A673 (cell line): ENCODE results near the gene EPHA10. TPM values are rescaled to one million over a fixed set of nuclear protein-coding genes. Genes with fewer than 3 reads are reported as not detected.

Source experiments
- BruUV-seq: library from RNA; stranded (reverse); fragments of 400-500 nt; replicated peaks from 2 replicates; lab custom pipeline; 2021; lab: Mats Ljungman, UMichigan
- CTCF ChIA-PET: fragments of 300-600 bp; sonication (Branson Sonifier 250); formaldehyde crosslinking; loops from one replicate; lab custom pipeline; 2022; ENCODE audit warnings: antibody characterized with exemption; lab: Charles Lee
- POLR2A ChIA-PET: fragments of 300-600 bp; sonication (Branson Sonifier 250); formaldehyde crosslinking; loops from one replicate; lab custom pipeline; 2022; ENCODE audit warnings: antibody characterized with exemption; ENCODE audit not compliant: low non-redundant PET; lab: Charles Lee
- DNase-seq: peaks from one replicate; pipeline ENCODE4 v3.0.0-alpha.2; 2015; ENCODE audit warnings: low spot score
- H3K27ac ChIP-seq: fragments of 200-600 bp; sonication (generic); 2 replicates; pipeline ENCODE4 v1.5.1; 2016; ENCODE audit warnings: mixed run types, low read depth, mild to moderate bottlenecking, mixed read lengths, antibody characterized with exemption, low read length; ENCODE audit not compliant: poor library complexity, severe bottlenecking
- H3K27me3 ChIP-seq: fragments of 200-600 bp; sonication (generic); replicated peaks from 2 replicates; pipeline ENCODE4 v1.6.1; 2017; ENCODE audit warnings: mixed run types, low read depth, mild to moderate bottlenecking, mixed read lengths, antibody characterized with exemption, low read length; ENCODE audit not compliant: insufficient read depth, poor library complexity
- H3K36me3 ChIP-seq: fragments of 200-600 bp; sonication (generic); 2 replicates; pipeline ENCODE4 v1.6.1; 2016; ENCODE audit warnings: mixed run types, mild to moderate bottlenecking, mixed read lengths, antibody characterized with exemption, low read length; ENCODE audit not compliant: insufficient read depth, poor library complexity, severe bottlenecking
- H3K4me1 ChIP-seq: fragments of 200-600 bp; sonication (generic); 2 replicates; pipeline ENCODE4 v1.6.1; 2017; ENCODE audit warnings: mixed run types, mild to moderate bottlenecking, mixed read lengths, antibody characterized with exemption, low read length; ENCODE audit not compliant: insufficient read depth, poor library complexity, severe bottlenecking
- H3K4me3 ChIP-seq: fragments of 200-600 bp; sonication (generic); 2 replicates; pipeline ENCODE4 v1.5.1; 2016; ENCODE audit warnings: low read depth, mixed run types, mild to moderate bottlenecking, mixed read lengths, low read length; ENCODE audit not compliant: poor library complexity, severe bottlenecking
- H3K9me3 ChIP-seq: fragments of 200-600 bp; sonication (generic); 2 replicates; pipeline ENCODE4 v1.6.1; 2016; ENCODE audit warnings: mixed run types, low read depth, mild to moderate bottlenecking, mixed read lengths, antibody characterized with exemption, low read length; ENCODE audit not compliant: poor library complexity, severe bottlenecking
- EZH2 ChIP-seq: fragments of 200-600 bp; sonication (generic); IDR thresholded peaks from 2 replicates; pipeline ENCODE4 v1.6.1; 2017; ENCODE audit warnings: borderline replicate concordance, low read depth, mild to moderate bottlenecking, mixed read lengths, antibody characterized with exemption, low read length; ENCODE audit not compliant: poor library complexity, severe bottlenecking
- intact Hi-C: fragments of 100-400 bp; cut with micrococcal nuclease; formaldehyde crosslinking; loops from one replicate; pipeline ENCODE4 v1.10.0; 2022; ENCODE audit not compliant: unreplicated experiment
- total RNA-seq: library from RNA; stranded (reverse); gene quantifications from 2 replicates; pipeline ENCODE4 v1.2.3, GENCODE V29; 2021
- TF ChIP-seq, protein P1 (sequence below): fragments of 300-800, 200-600 bp; sonication (generic); conservative IDR thresholded peaks from 2 replicates; pipeline ENCODE4 v1.5.1; 2017; ENCODE audit warnings: low read depth, mild to moderate bottlenecking, antibody characterized with exemption, low read length, moderate library complexity, mixed read lengths

EPHA10 gene
- total RNA-seq, 1 experiment from 2014 or later: not detected

DNA sequence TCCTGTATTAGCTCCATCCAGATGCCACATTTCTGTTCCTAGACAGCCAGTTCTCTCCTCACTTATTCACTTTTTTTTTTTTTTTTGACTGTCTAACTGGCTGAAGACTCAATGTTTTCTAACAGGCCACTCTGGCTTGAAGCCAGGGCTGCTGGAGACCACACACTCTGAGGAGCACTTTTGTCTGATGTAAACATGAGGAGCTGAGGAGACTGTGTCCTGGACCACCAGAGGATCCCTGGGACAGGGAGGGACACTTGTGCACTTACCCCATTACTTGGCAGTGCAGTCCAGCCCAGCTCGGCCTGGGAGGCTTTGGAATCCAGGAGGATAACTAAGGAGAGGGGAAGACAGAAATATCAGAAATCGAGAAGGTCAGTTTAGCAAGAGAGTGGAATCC, 2.4 kb downstream of the EPHA10 start:
- no peaks in the 10 kb centered on the region for H3K36me3 ChIP-seq
- H3K27ac ChIP-seq: no peak overlapping the region
- no peaks in the 10 kb centered on the region for H3K9me3 ChIP-seq
- TF ChIP-seq EZH2: no peak
- TF ChIP-seq, protein P1, sequence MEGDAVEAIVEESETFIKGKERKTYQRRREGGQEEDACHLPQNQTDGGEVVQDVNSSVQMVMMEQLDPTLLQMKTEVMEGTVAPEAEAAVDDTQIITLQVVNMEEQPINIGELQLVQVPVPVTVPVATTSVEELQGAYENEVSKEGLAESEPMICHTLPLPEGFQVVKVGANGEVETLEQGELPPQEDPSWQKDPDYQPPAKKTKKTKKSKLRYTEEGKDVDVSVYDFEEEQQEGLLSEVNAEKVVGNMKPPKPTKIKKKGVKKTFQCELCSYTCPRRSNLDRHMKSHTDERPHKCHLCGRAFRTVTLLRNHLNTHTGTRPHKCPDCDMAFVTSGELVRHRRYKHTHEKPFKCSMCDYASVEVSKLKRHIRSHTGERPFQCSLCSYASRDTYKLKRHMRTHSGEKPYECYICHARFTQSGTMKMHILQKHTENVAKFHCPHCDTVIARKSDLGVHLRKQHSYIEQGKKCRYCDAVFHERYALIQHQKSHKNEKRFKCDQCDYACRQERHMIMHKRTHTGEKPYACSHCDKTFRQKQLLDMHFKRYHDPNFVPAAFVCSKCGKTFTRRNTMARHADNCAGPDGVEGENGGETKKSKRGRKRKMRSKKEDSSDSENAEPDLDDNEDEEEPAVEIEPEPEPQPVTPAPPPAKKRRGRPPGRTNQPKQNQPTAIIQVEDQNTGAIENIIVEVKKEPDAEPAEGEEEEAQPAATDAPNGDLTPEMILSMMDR: no peak
- ChIA-PET CTCF (no interaction called here), POLR2A (no interaction called here)
- no peaks in the 10 kb centered on the region for H3K4me1 ChIP-seq
- no peak overlapping the region for H3K4me3 ChIP-seq
- no peak for DNase-seq
- BruUV-seq: no TSS peak
- H3K27me3 ChIP-seq: peaks cover 82% of the 10 kb centered on the region
- intact Hi-C loops: no loop called here

DNA sequence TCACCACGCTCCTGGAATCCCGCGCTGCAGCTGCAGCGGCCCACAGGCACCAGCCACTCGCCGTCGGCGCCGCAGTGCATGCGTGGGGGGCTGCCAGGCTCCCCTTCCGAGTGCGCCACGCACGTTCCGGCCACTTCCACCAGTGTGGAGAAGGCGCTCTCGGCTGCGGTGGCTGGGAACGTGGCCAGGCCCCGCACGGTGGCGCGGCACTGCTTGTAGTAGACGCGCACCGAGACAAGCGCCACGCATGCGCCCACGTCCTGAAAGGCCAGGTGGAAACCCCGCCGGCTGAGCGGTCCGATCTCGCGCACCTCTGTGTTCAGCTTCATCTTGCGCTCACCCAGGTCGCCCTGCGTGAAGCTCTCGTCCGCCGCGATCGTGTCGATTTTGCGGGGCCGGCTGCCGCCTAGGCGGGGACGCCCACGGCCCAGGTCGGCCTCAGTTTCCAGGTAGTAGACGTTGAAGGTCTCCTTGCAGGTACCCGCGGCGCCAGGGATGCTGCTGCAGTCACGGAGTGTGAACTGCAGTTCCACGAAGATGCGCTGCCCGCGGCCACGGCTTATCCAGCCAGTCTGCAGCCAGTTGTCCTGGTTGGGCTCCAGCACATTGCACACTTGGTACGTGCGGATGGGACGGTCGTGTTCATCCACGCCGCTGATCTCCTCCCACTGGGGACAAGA, 3.4 kb downstream of the EPHA10 start:
- BruUV-seq: no TSS peak
- no peak for DNase-seq
- Histone ChIP-seq H3K4me3 (no peak overlapping the region), H3K27ac (no peak overlapping the region), H3K9me3 (no peaks in the 10 kb centered on the region), H3K27me3 (peaks cover 82% of the 10 kb centered on the region), H3K36me3 (no peaks in the 10 kb centered on the region), H3K4me1 (no peaks in the 10 kb centered on the region)
- intact Hi-C loops: no loop called here
- POLR2A ChIA-PET: no interaction called here
- TF ChIP-seq EZH2: no peak
- TF ChIP-seq, protein P1: no peak
- CTCF ChIA-PET: no interaction called here

DNA sequence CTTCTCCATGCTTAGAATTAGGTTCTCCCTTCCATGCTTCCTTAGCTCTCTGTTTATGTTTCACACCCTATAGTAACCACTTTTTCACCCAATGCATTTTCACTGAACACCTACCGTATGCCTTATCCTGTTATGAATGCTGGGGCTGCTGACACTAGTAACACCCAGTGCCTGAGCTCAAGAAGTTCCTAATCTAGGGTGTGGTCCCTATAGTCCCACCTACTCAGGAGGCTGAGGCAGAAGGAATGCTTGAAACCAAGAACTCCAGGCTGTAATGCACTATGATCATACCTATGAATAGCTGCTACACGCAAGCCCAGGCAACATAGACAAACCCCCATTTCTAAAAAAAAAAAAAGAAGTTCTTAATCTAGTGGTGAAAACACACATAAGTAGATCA, 5.5 kb downstream of the EPHA10 start:
- intact Hi-C loops: no loop called here
- POLR2A ChIA-PET: no interaction called here
- no peaks in the 10 kb centered on the region for H3K36me3 ChIP-seq
- no peak for DNase-seq
- no TSS peak for BruUV-seq
- no peaks in the 10 kb centered on the region for H3K4me1 ChIP-seq
- no peak for TF ChIP-seq EZH2
- TF ChIP-seq, protein P1: no peak
- no peak overlapping the region for H3K27ac ChIP-seq
- peaks cover 82% of the 10 kb centered on the region for H3K27me3 ChIP-seq
- no peak overlapping the region for H3K4me3 ChIP-seq
- H3K9me3 ChIP-seq: no peaks in the 10 kb centered on the region
- CTCF ChIA-PET: no interaction called here
